ENCODE data around the gene SH3BP4. TPM values are rescaled to one million over a fixed set of nuclear protein-coding genes. Genes with fewer than 3 reads are reported as not detected.

The SH3BP4 gene
- total RNA-seq, 1 experiment from 2014 or later: 19.9 TPM

GRCh38 chr2:234966340-234966739, 14.5 kb downstream of the SH3BP4 start:
- Histone ChIP-seq H3K27ac (ENCODE audit: low read depth, low read length, poor library complexity, severe bottlenecking) (no peak overlapping the region), H3K4me1 (ENCODE audit: insufficient read depth, low read length, poor library complexity, severe bottlenecking) (peaks cover 53% of the 10 kb centered on the region), H3K4me3 (ENCODE audit: low read depth, low read length, poor library complexity, severe bottlenecking) (no peak overlapping the region), H3K9me3 (ENCODE audit: low read depth, low read length, poor library complexity, severe bottlenecking) (no peaks in the 10 kb centered on the region), H3K27me3 (replicated peaks; ENCODE audit: insufficient read depth, low read depth, low read length, poor library complexity) (no peaks in the 10 kb centered on the region), H3K36me3 (ENCODE audit: insufficient read depth, low read length, poor library complexity, severe bottlenecking) (no peaks in the 10 kb centered on the region)
- DNase-seq (ENCODE audit: low spot score): no peak
- no peak for TF ChIP-seq CTCF (conservative IDR thresholded peaks at IDR 0.05; ENCODE audit: low read depth, low read length)
- TF ChIP-seq EZH2 (IDR thresholded peaks at IDR 0.05; ENCODE audit: borderline replicate concordance, low read depth, low read length, poor library complexity, severe bottlenecking): no peak
- intact Hi-C loops (cut with micrococcal nuclease; ENCODE audit: unreplicated experiment): no loop called here
- ChIA-PET CTCF (no interaction called here), POLR2A (ENCODE audit: low non-redundant PET) (no interaction called here)
- BruUV-seq (replicated peaks): no TSS peak

- POLR2A ChIA-PET (ENCODE audit: low non-redundant PET): no interaction called here
- no peaks in the 10 kb centered on the region for H3K36me3 ChIP-seq (ENCODE audit: insufficient read depth, low read length, poor library complexity, severe bottlenecking)
- intact Hi-C loops (cut with micrococcal nuclease; ENCODE audit: unreplicated experiment): no loop called here
- H3K4me1 ChIP-seq (ENCODE audit: insufficient read depth, low read length, poor library complexity, severe bottlenecking): peaks cover 54% of the 10 kb centered on the region
- no peaks in the 10 kb centered on the region for H3K9me3 ChIP-seq (ENCODE audit: low read depth, low read length, poor library complexity, severe bottlenecking)
- DNase-seq (ENCODE audit: low spot score): no peak
- no peaks in the 10 kb centered on the region for H3K27me3 ChIP-seq (replicated peaks; ENCODE audit: insufficient read depth, low read depth, low read length, poor library complexity)
- CTCF ChIA-PET: no interaction called here
- no peak overlapping the region for H3K27ac ChIP-seq (ENCODE audit: low read depth, low read length, poor library complexity, severe bottlenecking)
- H3K4me3 ChIP-seq (ENCODE audit: low read depth, low read length, poor library complexity, severe bottlenecking): no peak overlapping the region
- no TSS peak for BruUV-seq (replicated peaks)
- TF ChIP-seq CTCF (conservative IDR thresholded peaks at IDR 0.05; ENCODE audit: low read depth, low read length): no peak
- no peak for TF ChIP-seq EZH2 (IDR thresholded peaks at IDR 0.05; ENCODE audit: borderline replicate concordance, low read depth, low read length, poor library complexity, severe bottlenecking)
These were observed 15.5 kb downstream of the SH3BP4 start for GRCh38 chr2:234967201-234967869.

- no peak overlapping the region for H3K27ac ChIP-seq (ENCODE audit: low read depth, low read length, poor library complexity, severe bottlenecking)
- intact Hi-C loops (cut with micrococcal nuclease; ENCODE audit: unreplicated experiment): no loop called here
- BruUV-seq (replicated peaks): no TSS peak
- no peaks in the 10 kb centered on the region for H3K9me3 ChIP-seq (ENCODE audit: low read depth, low read length, poor library complexity, severe bottlenecking)
- no peak for DNase-seq (ENCODE audit: low spot score)
- ChIA-PET CTCF (no interaction called here), POLR2A (ENCODE audit: low non-redundant PET) (no interaction called here)
- H3K4me1 ChIP-seq (ENCODE audit: insufficient read depth, low read length, poor library complexity, severe bottlenecking): peaks cover 54% of the 10 kb centered on the region
- no peak overlapping the region for H3K4me3 ChIP-seq (ENCODE audit: low read depth, low read length, poor library complexity, severe bottlenecking)
- no peaks in the 10 kb centered on the region for H3K36me3 ChIP-seq (ENCODE audit: insufficient read depth, low read length, poor library complexity, severe bottlenecking)
- no peaks in the 10 kb centered on the region for H3K27me3 ChIP-seq (replicated peaks; ENCODE audit: insufficient read depth, low read depth, low read length, poor library complexity)
- TF ChIP-seq CTCF (conservative IDR thresholded peaks at IDR 0.05; ENCODE audit: low read depth, low read length) (no peak), EZH2 (IDR thresholded peaks at IDR 0.05; ENCODE audit: borderline replicate concordance, low read depth, low read length, poor library complexity, severe bottlenecking) (no peak)
These were observed 16.0 kb downstream of the SH3BP4 start for GRCh38 chr2:234967870-234968208.
